HG02610 (cell line): ENCODE measurements around the gene PLEKHM2.
"Not testable (repeated sequence)": the region's sequence is repeated elsewhere in the genome, so short reads cannot be mapped to it uniquely, and the experiment has no call there.

Experiments
- ATAC-seq: cut with Tn5 transposase; IDR thresholded peaks from one replicate; pipeline ENCODE4 v1.9.1; 2021; ENCODE audit warnings: mild to moderate bottlenecking, moderate library complexity; ENCODE audit not compliant: unreplicated experiment

Gene PLEKHM2

GRCh38 chr1:15699321-15699720 is 15.2 kb downstream of the PLEKHM2 start:
- ATAC-seq: not testable (repeated sequence)

DNA sequence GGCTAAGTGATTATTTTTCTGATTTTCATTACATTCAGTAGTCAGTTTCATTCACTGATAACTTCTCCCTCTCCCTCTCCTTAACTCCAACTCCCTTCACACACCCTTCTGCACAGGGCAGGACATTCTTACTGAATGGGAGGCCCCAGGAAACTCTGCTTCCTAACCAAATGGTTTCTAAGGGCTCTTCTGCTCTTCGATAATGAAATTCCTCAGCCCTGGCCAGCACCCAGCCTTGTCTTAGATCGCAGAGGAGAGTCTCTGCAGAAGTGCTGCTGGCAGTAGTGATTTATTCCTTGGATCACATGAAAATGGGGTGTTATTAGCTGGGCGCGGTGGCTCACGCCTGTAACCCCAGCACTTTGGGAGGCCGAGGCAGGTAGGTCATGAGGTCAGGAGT is 16.4 kb downstream of the PLEKHM2 start:
- no peak for ATAC-seq

DNA sequence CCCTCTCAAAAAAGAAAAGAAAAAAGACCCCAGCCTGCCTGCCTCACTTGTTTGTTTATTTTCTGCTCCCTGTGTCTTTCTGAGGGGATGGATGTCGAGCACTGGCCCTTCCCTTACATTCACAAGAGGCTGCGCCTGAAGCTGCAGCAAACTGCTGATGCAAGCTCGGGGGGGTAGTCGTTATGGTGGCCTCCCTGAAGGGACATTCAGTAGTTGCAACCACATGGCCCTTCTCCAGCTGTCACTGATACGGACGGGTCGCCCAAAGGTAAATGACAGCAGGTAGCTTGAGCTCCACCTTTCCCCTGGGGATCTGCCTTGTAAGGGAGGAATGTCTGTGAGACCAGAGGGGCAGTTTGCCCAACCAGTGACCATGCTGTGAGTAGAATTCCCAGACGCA is 17.7 kb downstream of the PLEKHM2 start:
- no peak for ATAC-seq

GRCh38 chr1:15702722-15703550 is 18.8 kb downstream of the PLEKHM2 start:
- no peak for ATAC-seq

DNA sequence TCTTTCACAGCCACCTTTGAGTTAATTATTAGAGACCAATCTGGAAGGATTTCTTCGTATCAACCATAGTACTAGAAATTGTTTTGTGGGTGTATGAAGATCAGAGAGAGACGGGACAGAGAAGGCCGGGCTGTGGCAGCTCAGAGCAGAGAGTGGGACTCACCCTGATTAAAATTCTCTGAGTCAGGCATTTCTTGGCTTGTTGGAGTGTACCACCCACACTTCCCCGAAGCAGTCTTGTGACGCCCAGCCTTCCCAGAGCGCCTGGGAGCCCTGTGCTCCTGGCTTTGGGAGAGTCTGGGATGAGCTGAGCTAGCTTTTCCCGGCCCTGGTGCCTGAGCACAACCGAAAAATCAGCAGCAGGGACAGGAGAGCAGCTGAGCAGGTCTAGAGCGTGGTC is 19.4 kb downstream of the PLEKHM2 start:
- no peak for ATAC-seq

DNA sequence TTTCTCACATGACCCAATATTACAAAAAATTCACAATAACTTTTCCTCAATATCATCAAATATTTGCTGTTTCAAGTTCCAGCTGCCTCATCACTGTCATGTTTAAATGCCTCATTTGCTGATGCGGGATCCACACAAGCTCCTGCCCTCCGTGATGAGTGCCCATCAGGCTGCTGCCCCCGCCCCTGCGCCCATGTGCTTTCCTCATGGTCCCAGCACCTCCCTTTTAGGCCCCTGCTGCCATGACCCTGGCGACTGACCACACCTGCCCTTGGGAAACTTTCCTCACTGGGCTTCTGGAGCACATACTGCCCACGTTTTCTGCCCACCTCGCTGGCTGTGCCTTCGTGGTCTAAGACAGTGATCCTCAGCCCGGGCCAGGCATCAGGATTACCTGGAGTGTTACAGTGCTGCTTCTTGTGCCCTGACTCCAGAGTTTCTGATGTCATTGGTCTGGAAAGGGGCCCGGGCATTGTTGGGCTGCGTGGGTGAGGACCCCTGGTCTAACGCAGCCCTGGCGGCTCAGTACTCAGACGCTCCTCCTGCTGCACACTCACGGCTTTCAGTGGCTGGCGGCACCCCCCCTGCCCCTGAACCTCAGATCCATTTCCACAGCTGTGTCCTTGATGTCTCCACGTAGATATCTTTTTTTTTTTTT is 20.5 kb downstream of the PLEKHM2 start:
- ATAC-seq: no peak

GRCh38 chr1:15705184-15705566 is 21.1 kb downstream of the PLEKHM2 start:
- ATAC-seq: no peak

- no peak for ATAC-seq
Measured at GRCh38 chr1:15706751-15707150, 22.6 kb downstream of the PLEKHM2 start.

DNA sequence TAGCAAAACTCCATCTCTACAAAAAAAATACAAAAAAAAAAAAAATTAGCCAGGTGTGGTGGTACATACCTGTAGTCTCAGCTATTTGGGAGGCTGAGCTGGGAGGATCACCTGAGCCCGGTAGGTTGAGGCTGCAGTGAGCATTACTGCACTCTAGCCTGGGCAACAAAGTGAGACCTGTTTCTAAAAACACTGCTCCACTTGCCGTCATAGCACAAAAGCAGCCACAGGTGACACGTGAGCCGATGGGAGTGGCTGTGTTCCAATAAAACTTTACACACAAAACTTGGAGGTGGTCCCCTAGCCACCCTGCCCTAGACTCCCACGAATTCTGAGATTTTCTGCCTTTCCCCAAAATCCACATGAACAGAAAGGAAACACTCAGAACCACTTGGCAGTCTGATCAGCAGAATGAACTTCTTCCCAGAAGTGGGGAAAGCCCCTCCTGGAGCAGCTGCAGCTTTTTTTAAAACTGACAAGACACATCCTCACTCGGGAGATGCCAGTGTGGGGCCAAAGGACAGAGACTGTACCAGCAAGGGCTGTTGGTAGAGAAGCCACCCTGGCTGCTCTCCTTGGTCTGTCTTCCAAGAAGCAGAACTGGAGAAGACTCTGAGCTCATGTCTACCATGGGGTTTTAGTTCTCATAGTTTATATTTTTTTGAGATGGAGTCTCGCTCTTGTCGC is 23.3 kb downstream of the PLEKHM2 start:
- no peak for ATAC-seq

DNA sequence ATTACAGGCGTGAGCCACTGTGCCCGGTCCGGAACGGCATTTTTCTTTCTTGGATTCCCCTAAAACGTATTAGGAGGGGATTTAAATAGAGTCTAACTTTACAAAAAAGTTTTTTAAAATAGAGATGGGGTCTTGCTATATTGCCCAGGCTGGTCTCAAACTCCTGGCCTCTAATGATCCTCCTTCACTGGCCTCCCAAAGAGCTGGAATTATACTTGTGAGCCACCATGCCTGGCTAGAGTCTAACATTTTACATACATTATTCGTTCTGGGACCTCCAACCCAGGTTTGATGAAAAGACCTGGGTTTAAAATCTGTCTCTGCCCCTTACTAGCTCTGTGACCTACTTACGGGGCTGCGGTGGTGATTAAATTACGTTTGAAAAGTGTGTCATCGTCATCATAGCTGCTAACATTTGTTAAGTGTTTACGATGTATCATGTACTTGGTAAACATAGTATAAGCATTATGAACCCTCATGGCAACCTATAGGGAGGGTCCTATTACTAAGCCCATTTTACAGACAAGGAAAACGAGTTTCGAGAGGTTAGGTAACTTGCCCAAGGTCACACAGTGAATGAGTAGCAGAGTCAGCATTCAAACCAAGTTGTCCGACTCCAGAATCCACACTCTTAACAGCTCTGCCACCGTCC is 24.5 kb downstream of the PLEKHM2 start:
- ATAC-seq: no peak

GRCh38 chr1:15709226-15709625 is 25.1 kb downstream of the PLEKHM2 start:
- no peak for ATAC-seq

- ATAC-seq: no peak
Measured at GRCh38 chr1:15712168-15712567, 28.0 kb downstream of the PLEKHM2 start.

DNA sequence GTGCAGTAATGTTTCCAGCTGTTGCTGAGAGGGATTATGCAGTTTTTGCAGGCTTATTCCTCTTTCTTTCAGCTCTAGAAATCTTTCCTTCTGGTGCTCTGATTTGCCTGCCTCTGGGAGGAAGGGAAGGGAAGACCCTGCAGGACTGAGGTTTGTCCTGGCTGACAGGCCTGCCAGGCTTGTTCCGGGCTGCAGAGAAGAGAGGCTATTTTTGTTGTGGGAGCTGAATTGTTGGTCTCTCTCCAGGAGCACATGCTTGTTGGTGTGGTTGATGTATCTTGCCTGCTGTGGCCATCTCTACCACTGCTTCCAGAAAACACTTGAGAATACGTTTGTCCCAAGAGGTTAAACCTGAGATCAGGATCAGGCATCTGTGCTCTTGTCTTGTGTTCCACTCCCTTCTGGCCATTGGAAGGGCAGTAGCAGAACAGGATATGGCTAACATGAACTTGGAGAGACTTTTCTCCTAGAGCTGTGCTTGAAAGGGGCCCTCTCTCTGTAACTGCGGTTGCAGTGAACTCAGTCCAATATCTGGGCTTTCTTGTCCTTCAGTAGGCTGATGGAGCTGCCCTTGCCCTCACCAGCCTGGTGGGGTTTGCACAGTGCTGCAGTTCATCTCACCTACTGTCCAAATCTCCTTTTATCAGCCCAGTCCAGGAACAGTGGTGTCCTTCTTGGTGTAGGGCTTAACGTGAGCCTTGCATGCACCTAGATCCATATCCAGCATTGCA is 30.5 kb downstream of the PLEKHM2 start:
- ATAC-seq: no peak

- no peak for ATAC-seq
Measured at GRCh38 chr1:15717418-15718125, 33.5 kb downstream of the PLEKHM2 start.

DNA sequence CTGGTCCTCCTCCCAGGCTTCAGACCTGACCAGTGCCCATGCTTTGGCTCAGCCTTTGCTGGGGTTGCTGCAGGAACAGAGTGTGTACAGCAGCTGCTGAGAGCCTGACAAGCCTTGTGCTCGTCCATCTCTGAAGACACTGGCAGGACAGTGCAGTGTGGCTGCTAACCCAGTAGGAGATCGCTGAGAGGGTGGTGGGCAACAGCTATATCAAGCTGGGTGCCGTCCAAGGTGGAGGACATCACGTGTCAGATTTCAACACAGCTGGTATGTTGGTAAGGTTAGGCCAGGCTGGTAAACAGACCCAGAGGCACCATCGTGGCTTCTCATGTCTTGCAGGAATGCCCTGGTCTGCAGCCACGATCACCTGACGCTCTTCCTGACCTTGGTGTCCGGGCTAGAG is 34.1 kb downstream of the PLEKHM2 start:
- no peak for ATAC-seq

- ATAC-seq: no peak
Measured at GRCh38 chr1:15719381-15720120, 35.4 kb downstream of the PLEKHM2 start.

- ATAC-seq: no peak
Measured at GRCh38 chr1:15720861-15721260, 36.7 kb downstream of the PLEKHM2 start.

DNA sequence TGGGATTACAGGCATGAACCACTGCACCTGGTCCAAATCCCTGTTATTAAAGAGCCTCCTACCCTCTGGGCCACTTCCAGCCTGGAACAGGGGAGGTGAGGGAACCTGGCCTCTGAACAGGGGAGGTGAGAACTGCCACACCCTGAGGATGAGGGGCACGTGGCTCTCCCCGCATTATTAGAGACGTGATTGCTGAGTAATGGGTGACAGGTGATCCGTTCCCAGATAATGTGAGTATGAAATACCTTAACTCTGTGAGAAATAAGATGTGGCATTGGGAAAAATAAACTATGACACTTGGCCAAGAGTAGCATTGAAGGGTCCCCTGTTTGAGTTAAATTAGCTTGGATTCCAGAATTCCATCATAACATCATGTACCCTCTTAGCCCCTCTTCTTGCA is 38.3 kb downstream of the PLEKHM2 start:
- no peak for ATAC-seq

- no peak for ATAC-seq
Measured at GRCh38 chr1:15722836-15723532, 38.9 kb downstream of the PLEKHM2 start.
